ENCODE results near the gene ELFN2.

- TF ChIP-seq, protein P1, sequence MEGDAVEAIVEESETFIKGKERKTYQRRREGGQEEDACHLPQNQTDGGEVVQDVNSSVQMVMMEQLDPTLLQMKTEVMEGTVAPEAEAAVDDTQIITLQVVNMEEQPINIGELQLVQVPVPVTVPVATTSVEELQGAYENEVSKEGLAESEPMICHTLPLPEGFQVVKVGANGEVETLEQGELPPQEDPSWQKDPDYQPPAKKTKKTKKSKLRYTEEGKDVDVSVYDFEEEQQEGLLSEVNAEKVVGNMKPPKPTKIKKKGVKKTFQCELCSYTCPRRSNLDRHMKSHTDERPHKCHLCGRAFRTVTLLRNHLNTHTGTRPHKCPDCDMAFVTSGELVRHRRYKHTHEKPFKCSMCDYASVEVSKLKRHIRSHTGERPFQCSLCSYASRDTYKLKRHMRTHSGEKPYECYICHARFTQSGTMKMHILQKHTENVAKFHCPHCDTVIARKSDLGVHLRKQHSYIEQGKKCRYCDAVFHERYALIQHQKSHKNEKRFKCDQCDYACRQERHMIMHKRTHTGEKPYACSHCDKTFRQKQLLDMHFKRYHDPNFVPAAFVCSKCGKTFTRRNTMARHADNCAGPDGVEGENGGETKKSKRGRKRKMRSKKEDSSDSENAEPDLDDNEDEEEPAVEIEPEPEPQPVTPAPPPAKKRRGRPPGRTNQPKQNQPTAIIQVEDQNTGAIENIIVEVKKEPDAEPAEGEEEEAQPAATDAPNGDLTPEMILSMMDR (IDR thresholded peaks at IDR 0.05; ENCODE audit: poor library complexity), result no peak
- no peak for TF ChIP-seq EZH2phosphoT487 (IDR thresholded peaks at IDR 0.05; ENCODE audit: low read depth, severe bottlenecking, unreplicated experiment)
These were observed 35.2 kb upstream of the ELFN2 start for GRCh38 chr22:37462436-37462835.
